ENCODE measurements around the gene C1QTNF5. TPM values are rescaled to one million over a fixed set of nuclear protein-coding genes. Genes with fewer than 3 reads are reported as not detected.
A peak's percentile ranks its signal among the peaks of the same experiment; 100 is the strongest.
"Not testable (repeated sequence)": the region's sequence is repeated elsewhere in the genome, so short reads cannot be mapped to it uniquely, and the experiment has no call there.

Gene C1QTNF5
- total RNA-seq (ENCODE audit: insufficient read depth, low replicate concordance): 14.9 TPM

DNA sequence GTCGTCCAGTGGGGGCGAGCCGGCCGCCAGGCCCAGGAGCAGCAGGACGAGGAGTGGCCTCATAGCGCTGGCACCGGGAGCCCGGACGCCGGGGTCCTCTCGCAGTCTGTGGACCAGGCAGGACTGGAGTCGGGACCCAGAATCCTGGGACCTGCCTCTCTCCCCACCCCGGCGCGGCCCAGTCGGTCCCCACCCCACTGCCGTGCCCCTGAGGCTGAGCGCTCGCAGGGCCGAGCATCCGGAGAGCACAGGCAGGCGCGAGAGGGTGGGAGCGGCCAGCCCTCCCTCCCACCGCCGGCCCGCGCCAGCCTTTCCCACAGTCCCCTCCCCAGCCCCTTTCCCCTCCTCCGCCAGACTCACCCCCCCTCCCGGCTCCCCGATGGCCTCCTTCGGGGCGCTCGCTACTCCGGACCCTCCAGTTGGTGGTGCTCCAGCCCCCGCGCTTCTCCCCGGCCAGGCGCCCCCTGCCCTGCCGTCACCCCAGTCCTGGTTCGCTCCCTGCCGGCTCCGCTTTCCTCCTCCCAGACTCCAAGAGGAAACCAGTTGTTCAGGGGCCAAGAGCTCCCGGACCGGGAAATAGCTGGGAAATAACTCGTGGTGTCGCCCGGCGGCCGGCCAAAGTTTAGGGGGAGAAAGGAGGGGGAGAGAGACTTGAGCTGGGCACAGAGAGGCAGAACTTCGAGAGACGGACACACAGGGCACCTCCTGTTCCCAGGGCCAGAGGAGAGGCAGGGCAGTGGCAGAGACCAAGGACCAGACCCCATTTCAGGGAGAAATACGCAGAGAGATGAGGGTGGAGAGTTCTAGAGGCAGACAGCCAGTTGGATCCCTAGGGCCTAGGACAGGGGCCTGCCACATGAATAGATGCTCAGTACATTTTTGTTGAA lies at the start of gene C1QTNF5:
Gene C1QTNF5 (minus strand): TSS at position 549 of the 887 bp plus-strand sequence. CDS start 486 bp downstream, at position 63.
- DNase-seq (ENCODE audit: low spot score): peak; percentile 89

DNA sequence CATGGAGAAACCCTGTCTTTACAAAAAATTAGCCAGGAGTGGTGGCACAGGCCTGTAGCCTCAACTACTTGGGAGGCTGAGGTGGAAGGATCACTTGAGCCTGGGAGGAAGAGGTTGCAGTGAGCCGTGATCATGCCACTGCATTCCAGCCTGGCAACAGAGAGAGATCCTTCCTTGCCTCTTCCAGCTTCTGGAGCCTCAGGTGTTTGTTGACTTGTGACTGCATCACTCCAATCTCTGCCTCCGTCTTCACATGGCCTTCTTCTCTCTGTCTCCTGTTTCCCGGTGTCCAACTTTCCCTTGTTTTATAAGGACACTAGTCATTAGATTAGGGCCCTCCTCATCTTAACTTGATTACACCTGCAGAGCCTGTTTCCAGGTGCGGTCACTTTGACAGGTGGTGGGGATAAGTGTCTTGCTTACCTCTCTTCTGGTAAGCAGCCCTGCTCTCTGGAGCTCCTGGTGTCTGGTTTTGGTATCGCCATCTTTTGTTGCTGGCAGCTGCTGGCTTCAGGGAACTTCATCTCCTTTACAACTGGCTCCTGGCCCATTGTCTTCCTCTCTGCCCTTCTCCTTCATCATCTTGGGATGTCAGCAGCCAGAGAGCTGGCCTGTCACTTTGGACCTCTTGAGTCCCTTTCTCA lies 49.0 kb upstream of the C1QTNF5 start:
- DNase-seq (ENCODE audit: low spot score): no peak

DNA sequence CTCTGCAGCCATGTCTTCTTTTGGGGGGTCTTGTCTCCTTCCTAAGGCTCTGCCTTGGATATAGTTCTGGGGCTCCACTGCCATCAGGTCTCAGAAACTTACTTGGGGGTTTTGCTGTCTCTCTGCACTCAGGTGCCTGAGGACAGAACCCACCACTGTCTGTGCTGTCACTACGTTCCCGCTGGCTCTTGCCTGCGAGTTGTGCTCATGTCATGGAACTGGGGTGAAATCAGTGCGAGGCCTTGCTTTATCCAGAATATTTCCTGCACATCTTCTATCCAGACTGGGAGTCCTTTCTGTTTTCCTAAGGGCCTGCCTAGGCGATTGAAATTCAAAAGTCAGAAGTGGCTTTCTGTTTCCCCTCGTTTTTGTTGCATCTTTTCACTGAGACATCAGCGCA lies 47.4 kb upstream of the C1QTNF5 start:
- DNase-seq (ENCODE audit: low spot score): no peak

GRCh38 chr11:119384332-119384731 lies 43.6 kb upstream of the C1QTNF5 start:
- DNase-seq (ENCODE audit: low spot score): no peak

- DNase-seq (ENCODE audit: low spot score): not testable (repeated sequence)
Observed at GRCh38 chr11:119382513-119382912, 41.8 kb upstream of the C1QTNF5 start.

- no peak for DNase-seq (ENCODE audit: low spot score)
Observed at GRCh38 chr11:119382101-119382500, 41.4 kb upstream of the C1QTNF5 start.

DNA sequence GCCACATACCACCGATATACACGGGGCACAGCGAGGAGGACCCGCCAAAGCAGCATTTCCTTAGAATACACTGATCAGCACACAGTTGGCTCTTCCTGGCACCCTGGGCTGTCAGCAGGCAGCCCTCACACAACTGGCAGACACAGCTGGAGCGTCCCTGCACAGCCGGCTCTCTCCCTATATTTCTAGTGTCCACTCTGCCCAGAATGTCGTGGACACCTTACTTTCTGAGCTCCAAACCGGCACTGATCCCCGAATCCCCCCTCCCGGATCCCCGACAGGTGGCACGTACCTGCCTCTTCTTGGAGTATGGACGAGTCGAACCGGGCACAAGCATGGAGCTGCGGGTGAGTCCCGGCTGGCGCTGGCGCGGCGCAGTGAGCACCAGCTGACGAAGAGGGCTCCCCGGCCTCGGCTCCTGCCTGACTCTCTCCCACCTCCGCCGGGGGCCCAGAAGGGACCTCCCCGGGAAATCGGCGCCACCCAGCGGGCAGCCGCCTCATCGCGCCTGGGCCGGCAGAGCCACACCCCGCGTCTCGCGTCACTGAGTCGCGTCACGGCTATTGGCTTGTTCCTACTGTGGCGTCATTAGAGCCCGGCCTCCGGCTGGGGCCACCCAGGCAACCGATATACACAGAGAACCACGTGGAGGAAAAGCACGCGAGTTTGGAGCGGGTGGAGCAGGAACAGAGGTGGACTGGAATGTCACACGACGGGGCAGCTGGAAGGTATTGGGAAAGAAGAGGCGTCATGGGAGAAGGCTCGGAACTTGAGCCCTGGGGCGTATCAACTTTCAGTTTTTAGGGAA lies 40.7 kb upstream of the C1QTNF5 start, which contains the start of gene USP2:
Gene USP2 (minus strand): TSS at position 510 of the 808 bp plus-strand sequence. CDS start 8,210 bp downstream, outside the sequence.
- DNase-seq (ENCODE audit: low spot score): peak; percentile 98

- DNase-seq (ENCODE audit: low spot score): no peak
Observed at GRCh38 chr11:119380827-119381180, 40.1 kb upstream of the C1QTNF5 start.

- DNase-seq (ENCODE audit: low spot score): no peak
Observed at GRCh38 chr11:119380160-119380826, 39.6 kb upstream of the C1QTNF5 start.

DNA sequence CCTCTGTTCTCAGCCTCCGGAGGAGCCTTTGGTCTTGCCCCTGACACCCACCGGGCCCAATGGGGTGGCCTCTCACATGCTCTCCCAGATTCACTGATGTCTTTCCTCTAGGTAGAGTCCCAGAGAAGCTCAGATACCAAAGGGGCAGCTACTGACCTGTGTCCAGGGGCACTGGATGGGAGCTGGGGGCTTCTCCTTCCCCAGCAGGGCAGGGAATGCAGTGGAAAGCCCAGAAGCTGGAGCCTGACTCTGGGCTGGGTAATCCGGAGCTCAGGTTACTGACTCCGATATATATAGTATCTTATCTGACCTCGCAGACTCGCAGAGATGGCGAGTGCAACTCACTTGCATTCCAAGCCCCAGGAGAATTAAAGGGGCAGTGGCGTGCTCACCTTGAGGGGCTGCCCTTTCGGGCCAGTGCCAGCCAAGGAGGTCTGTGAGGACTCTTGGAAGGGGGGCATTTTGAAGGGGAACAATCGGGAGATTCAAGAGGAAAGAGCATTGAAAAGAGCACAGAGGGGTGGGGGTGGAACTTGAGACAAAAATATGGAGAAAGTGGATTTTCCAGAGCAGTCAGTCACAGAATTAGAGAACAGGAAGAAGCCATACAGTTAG lies 38.3 kb upstream of the C1QTNF5 start:
- DNase-seq (ENCODE audit: low spot score): no peak

GRCh38 chr11:119377961-119378667 lies 37.4 kb upstream of the C1QTNF5 start:
- no peak for DNase-seq (ENCODE audit: low spot score)

DNA sequence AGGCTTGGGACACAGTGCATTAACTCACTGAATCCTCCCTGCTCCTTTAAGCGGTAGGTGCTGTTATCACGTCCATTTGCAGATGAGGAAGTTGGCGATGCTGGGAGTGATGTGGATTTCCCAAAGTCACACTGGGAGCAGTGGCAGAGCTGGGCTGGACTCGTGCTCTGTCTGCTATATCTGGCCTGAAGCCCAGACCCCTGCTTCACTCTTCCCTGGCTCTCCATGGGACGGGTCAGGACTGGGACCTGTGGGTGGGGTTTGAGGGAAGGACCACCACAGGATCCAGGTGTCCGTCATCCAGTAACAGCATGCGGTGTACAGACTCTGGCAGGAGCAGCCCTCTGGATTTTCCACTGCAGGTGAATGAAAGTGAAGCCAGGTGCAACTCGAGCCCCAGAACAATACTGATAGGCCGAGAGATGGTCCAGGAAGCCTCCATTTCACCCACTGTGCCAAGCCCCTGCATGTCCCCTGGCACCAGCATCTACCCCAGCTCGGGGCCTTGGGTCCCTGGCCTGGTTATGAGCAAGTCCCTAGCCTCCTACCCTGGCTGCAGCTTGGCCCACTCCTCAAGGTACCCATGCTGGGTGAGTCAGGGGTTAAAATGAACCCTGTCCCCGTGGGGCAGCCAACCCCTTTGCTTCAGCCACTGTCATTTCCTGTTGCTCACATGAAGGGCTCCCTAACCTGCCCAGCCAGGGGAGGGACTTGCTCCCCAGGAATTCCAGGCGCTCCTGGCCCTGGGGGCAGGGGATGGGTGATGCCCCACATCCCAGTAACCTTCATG lies 36.6 kb upstream of the C1QTNF5 start:
- DNase-seq (ENCODE audit: low spot score): no peak

GRCh38 chr11:119376197-119376847 lies 35.6 kb upstream of the C1QTNF5 start:
- DNase-seq (ENCODE audit: low spot score): no peak

DNA sequence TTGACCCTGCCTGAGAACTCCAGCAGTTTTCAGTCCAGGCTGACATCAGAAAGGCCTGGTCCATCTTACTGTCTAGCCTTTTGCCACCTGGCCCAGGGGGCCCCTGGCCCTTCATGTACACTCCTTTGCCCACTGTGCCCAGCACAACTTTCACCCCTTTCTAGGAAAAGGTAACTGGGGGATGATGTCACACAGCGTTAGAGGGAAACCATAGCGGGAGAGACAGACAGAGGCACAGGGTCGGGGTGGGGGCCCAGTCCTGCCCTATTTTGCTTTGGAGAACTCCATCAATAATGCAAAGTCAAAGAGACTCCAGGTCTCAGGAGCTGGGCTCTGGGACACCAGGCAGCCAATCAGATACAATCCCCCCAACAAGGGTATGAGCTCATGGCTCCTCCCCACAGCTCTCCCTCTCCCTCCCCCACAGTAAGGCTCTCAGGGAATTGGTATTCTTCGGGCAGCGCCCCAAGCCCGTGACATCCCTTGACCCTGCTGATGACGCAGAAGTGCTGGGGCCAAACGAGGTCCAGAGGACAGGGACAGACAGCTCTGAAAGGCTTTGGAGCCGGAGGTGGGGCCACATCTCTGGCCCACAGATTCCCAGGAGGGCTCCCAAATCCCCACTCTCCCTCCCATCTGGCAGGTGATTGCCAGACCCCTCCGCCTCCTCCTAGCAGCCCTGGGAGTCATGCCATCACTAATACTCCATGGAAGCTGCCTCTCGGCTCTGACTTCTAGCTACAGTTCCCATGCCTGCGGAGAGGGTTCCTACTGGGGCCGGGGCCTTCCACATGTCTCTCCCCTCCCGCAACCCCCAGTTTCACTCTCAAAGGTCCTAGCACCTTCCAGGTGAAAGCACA lies 34.9 kb upstream of the C1QTNF5 start:
- DNase-seq (ENCODE audit: low spot score): peak; percentile 54

DNA sequence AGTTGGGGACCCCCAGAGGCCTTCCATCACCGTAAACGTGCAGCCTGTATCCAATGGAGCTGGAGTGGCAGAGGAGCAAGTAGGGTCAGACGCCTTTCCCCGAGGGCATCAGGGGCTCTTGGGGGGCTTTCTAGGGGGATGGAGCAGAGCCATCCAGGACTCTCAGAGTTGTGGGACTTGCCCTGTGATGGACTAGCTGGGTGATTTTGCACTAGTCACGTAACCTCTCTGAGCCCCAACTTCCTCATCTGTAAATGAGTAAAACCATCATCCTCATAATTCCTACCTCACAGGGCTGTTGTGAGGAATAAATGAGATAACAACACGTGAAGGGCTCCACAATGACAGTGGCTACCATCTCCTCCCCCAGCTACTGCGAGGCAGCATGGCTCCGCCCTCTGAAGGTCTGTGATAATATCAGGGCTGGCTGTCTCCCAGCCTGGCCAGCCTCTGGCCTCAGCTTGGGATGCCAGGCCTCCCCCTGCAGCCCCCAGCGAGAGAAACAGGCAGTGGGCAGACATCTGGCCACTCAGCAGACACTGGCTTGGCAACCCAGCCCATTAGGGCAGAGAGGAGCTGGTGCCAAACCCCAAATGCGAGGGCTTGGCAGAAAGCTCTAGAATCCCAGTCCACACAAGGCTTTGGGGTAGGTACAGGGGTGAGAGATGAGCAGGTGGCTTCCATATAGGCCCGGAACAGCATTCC lies 34.1 kb upstream of the C1QTNF5 start:
- no peak for DNase-seq (ENCODE audit: low spot score)

DNA sequence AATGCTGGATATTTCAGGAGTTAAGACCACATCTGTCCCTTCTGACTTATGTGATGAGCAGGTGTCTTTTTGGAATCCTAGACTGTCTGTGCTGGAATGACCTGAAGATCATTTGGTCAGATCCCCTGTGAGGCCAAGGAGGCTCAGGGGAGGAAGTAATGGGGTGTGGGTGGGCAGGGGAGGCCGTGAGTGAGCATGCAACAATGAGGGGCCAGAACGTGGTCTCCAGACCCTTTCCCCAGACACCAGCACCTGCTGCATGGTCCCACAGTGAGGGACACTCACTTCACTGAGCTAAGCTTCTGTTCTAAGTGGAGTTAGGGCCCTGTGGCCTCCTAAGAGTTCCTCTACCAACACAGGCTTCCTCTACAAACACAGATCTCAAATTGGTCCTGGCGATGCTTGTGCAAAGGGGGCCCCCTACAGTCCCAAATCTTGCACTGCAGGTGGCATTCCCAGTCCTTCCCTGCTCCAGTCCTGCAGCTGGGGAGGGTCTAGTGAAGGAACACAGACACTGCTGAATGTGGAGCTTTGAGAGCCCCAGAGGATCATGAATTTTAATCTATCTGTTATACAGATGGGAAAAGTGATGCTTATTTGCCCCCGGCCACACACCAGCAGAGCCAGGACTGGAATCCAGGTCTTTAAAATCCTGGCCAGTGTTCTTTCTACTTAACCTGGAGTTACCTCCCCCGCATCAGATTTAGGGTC lies 33.4 kb upstream of the C1QTNF5 start:
- peak; percentile 76 for DNase-seq (ENCODE audit: low spot score)

All from umbilical cord (tissue), 2 donors.